Measurements from ENCODE around the gene FKBP15.

- TF ChIP-seq, protein P1, sequence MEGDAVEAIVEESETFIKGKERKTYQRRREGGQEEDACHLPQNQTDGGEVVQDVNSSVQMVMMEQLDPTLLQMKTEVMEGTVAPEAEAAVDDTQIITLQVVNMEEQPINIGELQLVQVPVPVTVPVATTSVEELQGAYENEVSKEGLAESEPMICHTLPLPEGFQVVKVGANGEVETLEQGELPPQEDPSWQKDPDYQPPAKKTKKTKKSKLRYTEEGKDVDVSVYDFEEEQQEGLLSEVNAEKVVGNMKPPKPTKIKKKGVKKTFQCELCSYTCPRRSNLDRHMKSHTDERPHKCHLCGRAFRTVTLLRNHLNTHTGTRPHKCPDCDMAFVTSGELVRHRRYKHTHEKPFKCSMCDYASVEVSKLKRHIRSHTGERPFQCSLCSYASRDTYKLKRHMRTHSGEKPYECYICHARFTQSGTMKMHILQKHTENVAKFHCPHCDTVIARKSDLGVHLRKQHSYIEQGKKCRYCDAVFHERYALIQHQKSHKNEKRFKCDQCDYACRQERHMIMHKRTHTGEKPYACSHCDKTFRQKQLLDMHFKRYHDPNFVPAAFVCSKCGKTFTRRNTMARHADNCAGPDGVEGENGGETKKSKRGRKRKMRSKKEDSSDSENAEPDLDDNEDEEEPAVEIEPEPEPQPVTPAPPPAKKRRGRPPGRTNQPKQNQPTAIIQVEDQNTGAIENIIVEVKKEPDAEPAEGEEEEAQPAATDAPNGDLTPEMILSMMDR (IDR thresholded peaks at IDR 0.05) = no peak
- TF ChIP-seq NFYB (CRISPR knock-in tag; conservative IDR thresholded peaks at IDR 0.05; ENCODE audit: low read depth) = no peak
- no peak for TF ChIP-seq KAT7 (CRISPR knock-in tag; IDR thresholded peaks at IDR 0.05; ENCODE audit: borderline replicate concordance)
- no peak for TF ChIP-seq TCF7 (CRISPR knock-in tag; IDR thresholded peaks at IDR 0.05; ENCODE audit: low read depth)
These were observed 1.4 kb upstream of the FKBP15 start for GRCh38 chr9:113222482-113222841.
